Common myeloid progenitor, CD34-positive (primary cell): ENCODE measurements around the gene MYL6.
A peak's percentile ranks its signal among the peaks of the same experiment; 100 is the strongest.

Source experiments
- CTCF ChIA-PET: fragments of 350-600 bp; sonication (Branson Sonifier 250); formaldehyde crosslinking; loops from one replicate; lab custom pipeline; 2021; ENCODE audit warnings: antibody characterized with exemption; lab: Charles Lee
- POLR2A ChIA-PET: fragments of 350-600 bp; sonication (Branson Sonifier 250); formaldehyde crosslinking; loops from one replicate; lab custom pipeline; 2021; ENCODE audit warnings: antibody characterized with exemption; lab: Charles Lee
- DNase-seq, 3 donors: peaks; one replicate each; pipeline versions ENCODE4 v3.0.0 to v3.0.0-alpha.2; 2013
- H3K27ac ChIP-seq, 2 experiments: 1 replicate in 1 of 2; 2 replicates in 1 of 2; pipeline ENCODE4 v1.7.0; 2013; ENCODE audit warnings: inconsistent platforms in 2 of 2, low read length in 2 of 2, mild to moderate bottlenecking in 2 of 2, low read depth in 1 of 2, moderate library complexity in 1 of 2; ENCODE audit not compliant: severe bottlenecking in 2 of 2, insufficient read depth in 1 of 2, poor library complexity in 1 of 2
- H3K27me3 ChIP-seq, 5 experiments: replicated peaks in 2 of 5; 1 replicate in 3 of 5; 2 replicates in 2 of 5; pipeline versions ENCODE4 v1.6.1 to v1.7.0; 2013; ENCODE audit warnings: low read length in 4 of 5, mild to moderate bottlenecking in 2 of 5, moderate library complexity in 2 of 5, inconsistent platforms in 1 of 5; ENCODE audit not compliant: insufficient read depth in 5 of 5, control insufficient read depth in 4 of 5
- H3K36me3 ChIP-seq, 4 experiments: 1 replicate in 2 of 4; 2 replicates in 2 of 4; pipeline versions ENCODE4 v1.6.1 to v1.7.0; 2013; ENCODE audit warnings: low read length in 3 of 4, control low read depth in 1 of 4, mild to moderate bottlenecking in 1 of 4; ENCODE audit not compliant: control insufficient read depth in 4 of 4, insufficient read depth in 4 of 4
- H3K4me1 ChIP-seq, 4 experiments: 1 replicate in 3 of 4; 2 replicates in 1 of 4; pipeline versions ENCODE4 v1.6.1 to v1.7.1; 2013; ENCODE audit warnings: low read length in 3 of 4, mild to moderate bottlenecking in 3 of 4, control low read depth in 1 of 4, inconsistent platforms in 1 of 4, moderate library complexity in 1 of 4; ENCODE audit not compliant: control insufficient read depth in 4 of 4, insufficient read depth in 4 of 4; ENCODE audit errors: control extremely low read depth in 1 of 4
- H3K4me3 ChIP-seq, 7 experiments: 1 replicate in 4 of 7; 2 replicates in 3 of 7; pipeline versions ENCODE4 v1.5.1 to v1.7.0; 2013; ENCODE audit warnings: mild to moderate bottlenecking in 7 of 7, low read length in 6 of 7, moderate library complexity in 6 of 7, inconsistent platforms in 2 of 7, low read depth in 2 of 7, control low read depth in 1 of 7; ENCODE audit not compliant: insufficient read depth in 4 of 7, control insufficient read depth in 1 of 7; ENCODE audit errors: extremely low read depth in 1 of 7
- H3K9me3 ChIP-seq, 5 experiments: 1 replicate in 4 of 5; 2 replicates in 1 of 5; pipeline versions ENCODE4 v1.6.1 to v1.7.1; 2013; ENCODE audit warnings: low read length in 4 of 5, mild to moderate bottlenecking in 2 of 5, inconsistent platforms in 1 of 5, low read depth in 1 of 5, moderate library complexity in 1 of 5; ENCODE audit not compliant: control insufficient read depth in 4 of 5, insufficient read depth in 2 of 5; ENCODE audit errors: control extremely low read depth in 1 of 5
- WGBS: methylation state at CpG from one replicate; pipeline ENCODE4 v1.1.5; 2013; ENCODE audit not compliant: insufficient coverage; 5-methylcytosine and 5-hydroxymethylcytosine counted together

The MYL6 gene

DNA sequence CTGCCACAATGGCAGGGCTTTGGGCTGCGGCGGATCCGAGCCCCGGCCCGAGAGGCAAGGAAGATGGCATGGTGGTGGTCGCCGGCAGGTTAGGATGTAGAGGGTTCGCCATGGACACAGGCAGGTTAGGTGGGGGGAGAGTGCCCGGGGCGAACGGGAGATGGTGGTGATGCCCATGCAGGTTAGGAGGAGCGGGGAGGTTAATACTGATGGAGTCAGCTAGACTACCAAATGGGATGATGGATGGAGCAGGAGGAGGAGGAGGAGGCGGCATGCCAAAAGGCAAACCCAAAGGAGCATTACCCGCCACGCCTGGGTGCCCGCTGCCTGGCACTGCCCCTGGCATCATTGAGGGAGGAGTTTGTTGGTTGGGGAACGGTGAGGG, 6.2 kb downstream of the MYL6 start:
- ChIA-PET CTCF (interaction anchor here (1.4 to 6.0 kb wide), 2 partner anchors 10 to 40 kb away, joined by 3 to 47 read pairs; no protein-coding TSS in a partner anchor), POLR2A (no interaction called here)
- Histone ChIP-seq H3K4me3 (no peak overlapping the region), H3K4me1 (peaks cover 5 to 19% (median 16%) of the 10 kb centered on the region in 4 experiments), H3K27me3 (no peaks in the 10 kb centered on the region), H3K27ac (no peak overlapping the region), H3K9me3 (no peaks in the 10 kb centered on the region), H3K36me3 (peaks cover 4 to 94% (median 69%) of the 10 kb centered on the region in 4 experiments)
- DNase-seq = no peak
- 99% methylated on average over 9 of the region's 17 CpGs for WGBS

DNA sequence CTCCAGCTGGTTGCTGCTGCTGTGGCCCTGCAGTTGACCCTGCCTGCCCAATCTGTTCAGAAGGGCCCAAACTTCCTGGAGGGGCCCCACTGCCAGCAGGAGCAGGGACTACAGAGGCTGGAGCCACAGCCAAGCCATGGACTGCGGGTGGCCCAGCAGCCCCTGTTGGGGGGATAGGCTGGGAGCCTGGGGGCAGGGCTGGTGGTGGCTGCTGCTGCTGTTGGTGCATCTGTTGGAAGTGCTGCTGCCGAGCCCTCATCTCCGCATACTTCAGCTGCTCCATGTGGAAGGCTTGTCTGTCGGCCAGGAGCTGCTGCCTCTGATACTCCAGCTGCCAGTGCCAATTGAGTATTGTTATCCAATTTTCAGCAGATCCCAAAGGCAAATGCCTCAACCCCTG, 7.2 kb downstream of the MYL6 start:
- no peak for DNase-seq
- Histone ChIP-seq H3K36me3 (peaks cover 8 to 94% (median 70%) of the 10 kb centered on the region in 4 experiments), H3K4me3 (no peak overlapping the region), H3K4me1 (peaks cover 0 to 8% (median 6%) of the 10 kb centered on the region in 4 experiments), H3K9me3 (no peaks in the 10 kb centered on the region), H3K27ac (no peak overlapping the region), H3K27me3 (no peaks in the 10 kb centered on the region)
- WGBS = 94% methylated on average over 3 of the region's 4 CpGs
- ChIA-PET CTCF (interaction anchor here (1.3 to 6.0 kb wide), 4 partner anchors 9 to 46 kb away, joined by 3 to 47 read pairs (median 5); no protein-coding TSS in a partner anchor), POLR2A (interaction anchor here (0.6 kb wide), 1 partner anchor 17 kb away, joined by 5 read pairs; no protein-coding TSS in a partner anchor)

DNA sequence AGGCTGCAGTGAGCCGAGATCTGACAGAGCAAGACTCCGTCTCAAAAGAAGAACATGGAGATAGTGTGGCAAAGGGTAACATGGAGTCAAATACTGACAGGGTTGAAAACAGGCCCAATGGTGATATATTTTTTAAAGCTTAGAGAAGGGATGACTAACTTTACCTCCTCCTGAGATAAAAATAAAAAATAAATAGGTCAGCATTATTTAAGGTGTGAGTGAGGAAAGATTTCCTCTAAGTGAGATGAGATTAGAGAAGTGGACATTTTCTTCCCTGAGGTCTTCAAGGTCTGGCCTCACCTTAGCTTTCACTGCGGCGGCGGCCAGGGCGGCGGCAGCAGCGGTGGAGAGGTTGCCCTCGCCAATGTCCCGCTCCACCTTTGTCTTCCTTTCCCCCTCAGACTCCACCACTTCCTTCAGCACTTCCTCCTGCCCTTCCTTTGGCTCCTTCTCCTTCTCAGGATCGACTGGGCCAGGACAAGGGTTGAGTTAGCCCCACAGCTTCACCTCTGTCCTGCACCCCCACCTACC, 11.1 kb downstream of the MYL6 start:
- 87% methylated on average over 11 of the region's 11 CpGs for WGBS
- H3K27ac ChIP-seq = peak overlapping the region in 1 of 2 experiments; percentile 49
- no peak for DNase-seq
- no peaks in the 10 kb centered on the region for H3K4me1 ChIP-seq
- no peaks in the 10 kb centered on the region for H3K9me3 ChIP-seq
- no peak overlapping the region for H3K4me3 ChIP-seq
- CTCF ChIA-PET = interaction anchor here (1.0 to 1.3 kb wide), 3 partner anchors 8 to 45 kb away, joined by 3 to 4 read pairs (median 3); partner anchors contain the start of gene SMARCC2
- POLR2A ChIA-PET = interaction anchor here (0.5 to 0.6 kb wide), 2 partner anchors 11 to 13 kb away, joined by 3 to 4 read pairs; partner anchors contain the start of gene MYL6
- peaks cover 27 to 91% (median 70%) of the 10 kb centered on the region in 4 experiments for H3K36me3 ChIP-seq
- no peaks in the 10 kb centered on the region for H3K27me3 ChIP-seq

DNA sequence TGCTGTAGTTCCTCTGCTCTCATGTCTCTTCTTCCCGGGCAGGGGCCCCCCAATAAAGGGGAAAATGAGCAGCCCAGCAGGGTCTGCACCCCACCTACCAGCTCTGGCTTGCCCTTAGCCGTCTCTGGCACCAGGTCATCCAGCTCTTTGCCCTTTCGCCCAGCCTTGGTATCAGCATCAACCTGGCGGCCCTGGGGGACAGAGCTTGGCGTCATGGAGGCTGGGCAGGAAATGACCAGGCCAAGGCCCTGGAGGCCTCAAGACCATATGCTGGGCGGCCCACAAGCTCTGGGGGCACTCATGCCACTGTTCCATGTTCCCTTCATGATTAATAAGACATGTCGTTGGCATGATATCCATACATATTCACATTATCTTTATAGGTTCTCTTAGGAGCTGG, 14.7 kb downstream of the MYL6 start:
- no peaks in the 10 kb centered on the region for H3K27me3 ChIP-seq
- DNase-seq = no peak
- WGBS = 81% methylated on average over 4 of the region's 7 CpGs
- peaks cover 33 to 90% (median 72%) of the 10 kb centered on the region in 4 experiments for H3K36me3 ChIP-seq
- POLR2A ChIA-PET = interaction anchor here (0.5 kb wide), 1 partner anchor 177 kb away, joined by 4 read pairs; no protein-coding TSS in a partner anchor
- H3K27ac ChIP-seq = no peak overlapping the region
- no peak overlapping the region for H3K4me3 ChIP-seq
- no peaks in the 10 kb centered on the region for H3K4me1 ChIP-seq
- CTCF ChIA-PET = interaction anchor here (0.5 to 6.8 kb wide), 4 partner anchors 8 to 461 kb away, joined by 3 to 47 read pairs (median 7); partner anchors contain the start of gene SMARCC2
- no peaks in the 10 kb centered on the region for H3K9me3 ChIP-seq

DNA sequence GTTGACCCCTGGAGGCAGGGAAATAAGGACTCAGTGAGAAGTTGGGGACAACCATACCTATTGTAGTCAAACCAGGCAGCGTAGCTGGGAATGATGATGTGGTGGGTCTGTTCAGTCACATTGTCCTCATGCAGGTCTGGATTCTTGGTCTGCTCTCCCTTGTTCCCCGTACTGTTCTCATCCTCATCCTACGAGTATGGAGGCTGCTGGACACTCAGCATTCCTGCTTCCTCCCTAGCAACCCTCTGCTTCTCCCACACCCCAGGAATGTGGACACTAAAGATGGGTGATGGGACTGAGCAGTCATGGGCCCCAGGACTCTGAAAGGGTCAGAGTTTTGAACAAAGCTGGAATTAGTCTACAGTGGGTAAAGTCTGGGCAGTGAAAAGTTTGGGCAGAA, 20.2 kb downstream of the MYL6 start:
- H3K27ac ChIP-seq = no peak overlapping the region
- no peak overlapping the region for H3K4me3 ChIP-seq
- ChIA-PET POLR2A (interaction anchor here (1.1 to 1.2 kb wide), 2 partner anchors 11 to 16 kb away, joined by 3 read pairs; partner anchors contain the start of gene SMARCC2), CTCF (interaction anchor here (0.6 to 2.7 kb wide), 4 partner anchors 10 to 59 kb away, joined by 3 to 16 read pairs (median 4); partner anchors contain the start of gene SMARCC2)
- H3K27me3 ChIP-seq = no peaks in the 10 kb centered on the region
- no peaks in the 10 kb centered on the region for H3K4me1 ChIP-seq
- no peak for DNase-seq
- H3K9me3 ChIP-seq = no peaks in the 10 kb centered on the region
- 100% methylated on average over 1 of the region's 3 CpGs for WGBS
- H3K36me3 ChIP-seq = peaks cover 39 to 81% (median 62%) of the 10 kb centered on the region in 4 experiments

DNA sequence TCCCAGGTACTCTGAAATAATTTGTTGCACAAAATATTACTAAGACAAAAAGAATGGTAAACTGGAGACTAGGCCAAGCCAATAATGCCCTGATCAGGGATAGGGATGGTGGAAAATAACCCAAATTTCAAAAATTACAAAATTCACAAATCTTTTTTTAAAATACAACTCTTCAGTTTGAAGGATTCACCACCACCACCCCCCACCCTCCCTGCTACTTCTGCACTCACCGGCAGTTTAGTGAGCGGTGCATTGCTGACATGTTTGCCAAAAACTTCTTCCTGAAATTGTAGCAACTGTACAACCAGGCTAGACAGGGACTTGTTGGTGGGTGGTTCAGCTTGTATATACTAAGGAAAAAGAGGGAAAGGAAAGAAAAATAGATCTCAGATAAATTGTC, 28.8 kb downstream of the MYL6 start:
- WGBS = no CpG with 5 or more reads among the region's 2 CpGs
- ChIA-PET POLR2A (interaction anchor here (1.7 kb wide), 1 partner anchor 27 kb away, joined by 4 read pairs; no protein-coding TSS in a partner anchor), CTCF (interaction anchor here (0.9 to 8.4 kb wide), 10 partner anchors 11 to 79 kb away, joined by 3 to 198 read pairs (median 8); partner anchors contain the start of genes ESYT1, MYL6 and ZC3H10)
- Histone ChIP-seq H3K36me3 (peaks cover 24 to 38% (median 31%) of the 10 kb centered on the region in 4 experiments), H3K27me3 (no peaks in the 10 kb centered on the region), H3K9me3 (no peaks in the 10 kb centered on the region), H3K4me1 (peaks cover 8 to 36% (median 30%) of the 10 kb centered on the region in 4 experiments), H3K4me3 (peak overlapping the region in 4 of 7 experiments; percentile 88 to 95 (median 92)), H3K27ac (peak overlapping the region; percentile 2 to 84)
- no peak for DNase-seq
